ENCODE results near the gene ABR. TPM values are rescaled to one million over a fixed set of nuclear protein-coding genes. Genes with fewer than 3 reads are reported as not detected.

ABR gene
- total and polyA plus RNA-seq, 2 of the 13 experiments (the other 11 are each of a cell fraction or from before 2014, with no cell fraction given): 12.4 to 40.4 TPM

DNA sequence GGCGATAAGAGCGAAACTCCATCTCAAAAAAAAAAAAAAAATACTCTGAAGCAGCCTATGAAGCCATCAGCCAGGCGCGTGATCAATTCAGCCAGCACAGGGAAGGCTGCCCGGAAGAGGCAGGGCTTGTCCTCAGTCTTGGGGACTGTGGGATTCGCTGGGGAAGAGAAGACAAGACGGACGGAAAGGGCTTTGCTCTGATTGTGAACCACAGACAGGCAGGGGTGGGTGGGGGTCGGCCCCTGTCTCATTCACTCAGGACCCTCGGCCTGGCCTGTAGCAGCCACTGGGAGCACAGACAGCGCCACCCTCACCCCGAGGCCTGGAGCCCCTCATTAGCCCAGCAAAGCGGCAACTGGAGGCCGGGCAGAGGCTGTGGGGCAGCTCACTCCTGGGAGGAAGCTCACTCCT is 37.2 kb downstream of the ABR start:
- Histone ChIP-seq H3K27me3 (ENCODE audit: control insufficient read depth in 1 of 2, insufficient read depth in 2 of 2, low read length in 2 of 2) (peaks cover 8 to 59% of the 10 kb centered on the region in 2 experiments), H3K4me3 (replicated peaks in 1 of 3; ENCODE audit: insufficient read depth in 1 of 3, low read depth in 2 of 3, low read length in 3 of 3) (peak overlapping the region in 2 of 3 experiments; percentile 22 to 63; a peak in 3 of 6 replicates), H3K9ac (ENCODE audit: insufficient read depth, low read depth, low read length) (peak overlapping the region; percentile 46; the same call in 1 of the 2 replicates), H4K20me1 (ENCODE audit: insufficient read depth, low read length) (no peaks in the 10 kb centered on the region), H2AFZ (ENCODE audit: low read length) (no peak overlapping the region), H3K36me3 (replicated peaks in 1 of 2; ENCODE audit: control insufficient read depth in 1 of 2, insufficient read depth in 2 of 2, low read length in 2 of 2) (no peaks in the 10 kb centered on the region), H3K9me3 (ENCODE audit: low read length) (no peaks in the 10 kb centered on the region), H3K27ac (ENCODE audit: extremely low read length, insufficient read depth, low read length) (no peak overlapping the region), H3K4me2 (ENCODE audit: low read depth, low read length) (peak overlapping the region; percentile 71), H3K4me1 (ENCODE audit: insufficient read depth, low read length) (no peaks in the 10 kb centered on the region), H3K79me2 (ENCODE audit: insufficient read depth, low read length) (no peaks in the 10 kb centered on the region)
- intact Hi-C loops (cut with micrococcal nuclease; ENCODE audit: unreplicated experiment) (no loop called here), in situ Hi-C loops (cut with HindIII; ENCODE audit: extremely low pct_ligation_motif_present, low pct_unique_long_range_greater_than_20kb) (no loop called here)
- FAIRE-seq: no peak
- DNase-seq (ENCODE audit: low spot score): no peak
- POLR2A ChIA-PET: no interaction called here
- CTCF ChIA-PET (ENCODE audit: low intra/inter-chr PET ratio, low total read pairs): no interaction called here
- WGBS (ENCODE audit: low lambda C conversion rate): 14% methylated on average over 6 of the region's 14 CpGs
- no TSS peak for BruUV-seq (replicated peaks)
- ATAC-seq: peak; percentile 62
- TF ChIP-seq, protein P1, sequence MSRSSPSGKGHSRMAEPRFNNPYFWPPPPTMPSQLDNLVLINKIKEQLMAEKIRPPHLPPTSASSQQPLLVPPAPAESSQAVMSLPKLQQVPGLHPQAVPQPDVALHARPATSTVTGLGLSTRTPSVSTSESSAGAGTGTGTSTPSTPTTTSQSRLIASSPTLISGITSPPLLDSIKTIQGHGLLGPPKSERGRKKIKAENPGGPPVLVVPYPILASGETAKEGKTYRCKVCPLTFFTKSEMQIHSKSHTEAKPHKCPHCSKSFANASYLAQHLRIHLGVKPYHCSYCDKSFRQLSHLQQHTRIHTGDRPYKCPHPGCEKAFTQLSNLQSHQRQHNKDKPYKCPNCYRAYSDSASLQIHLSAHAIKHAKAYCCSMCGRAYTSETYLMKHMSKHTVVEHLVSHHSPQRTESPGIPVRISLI (CRISPR knock-in tag; IDR thresholded peaks at IDR 0.05; ENCODE audit: borderline replicate concordance): peak; percentile 64; the same call in 1 of the 2 replicates
- TF ChIP-seq, protein P2, sequence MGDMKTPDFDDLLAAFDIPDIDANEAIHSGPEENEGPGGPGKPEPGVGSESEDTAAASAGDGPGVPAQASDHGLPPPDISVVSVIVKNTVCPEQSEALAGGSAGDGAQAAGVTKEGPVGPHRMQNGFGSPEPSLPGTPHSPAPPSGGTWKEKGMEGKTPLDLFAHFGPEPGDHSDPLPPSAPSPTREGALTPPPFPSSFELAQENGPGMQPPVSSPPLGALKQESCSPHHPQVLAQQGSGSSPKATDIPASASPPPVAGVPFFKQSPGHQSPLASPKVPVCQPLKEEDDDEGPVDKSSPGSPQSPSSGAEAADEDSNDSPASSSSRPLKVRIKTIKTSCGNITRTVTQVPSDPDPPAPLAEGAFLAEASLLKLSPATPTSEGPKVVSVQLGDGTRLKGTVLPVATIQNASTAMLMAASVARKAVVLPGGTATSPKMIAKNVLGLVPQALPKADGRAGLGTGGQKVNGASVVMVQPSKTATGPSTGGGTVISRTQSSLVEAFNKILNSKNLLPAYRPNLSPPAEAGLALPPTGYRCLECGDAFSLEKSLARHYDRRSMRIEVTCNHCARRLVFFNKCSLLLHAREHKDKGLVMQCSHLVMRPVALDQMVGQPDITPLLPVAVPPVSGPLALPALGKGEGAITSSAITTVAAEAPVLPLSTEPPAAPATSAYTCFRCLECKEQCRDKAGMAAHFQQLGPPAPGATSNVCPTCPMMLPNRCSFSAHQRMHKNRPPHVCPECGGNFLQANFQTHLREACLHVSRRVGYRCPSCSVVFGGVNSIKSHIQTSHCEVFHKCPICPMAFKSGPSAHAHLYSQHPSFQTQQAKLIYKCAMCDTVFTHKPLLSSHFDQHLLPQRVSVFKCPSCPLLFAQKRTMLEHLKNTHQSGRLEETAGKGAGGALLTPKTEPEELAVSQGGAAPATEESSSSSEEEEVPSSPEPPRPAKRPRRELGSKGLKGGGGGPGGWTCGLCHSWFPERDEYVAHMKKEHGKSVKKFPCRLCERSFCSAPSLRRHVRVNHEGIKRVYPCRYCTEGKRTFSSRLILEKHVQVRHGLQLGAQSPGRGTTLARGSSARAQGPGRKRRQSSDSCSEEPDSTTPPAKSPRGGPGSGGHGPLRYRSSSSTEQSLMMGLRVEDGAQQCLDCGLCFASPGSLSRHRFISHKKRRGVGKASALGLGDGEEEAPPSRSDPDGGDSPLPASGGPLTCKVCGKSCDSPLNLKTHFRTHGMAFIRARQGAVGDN (CRISPR knock-in tag; IDR thresholded peaks at IDR 0.05): peak; percentile 33; the same call in 1 of the 2 replicates
- TF ChIP-seq, protein P3, sequence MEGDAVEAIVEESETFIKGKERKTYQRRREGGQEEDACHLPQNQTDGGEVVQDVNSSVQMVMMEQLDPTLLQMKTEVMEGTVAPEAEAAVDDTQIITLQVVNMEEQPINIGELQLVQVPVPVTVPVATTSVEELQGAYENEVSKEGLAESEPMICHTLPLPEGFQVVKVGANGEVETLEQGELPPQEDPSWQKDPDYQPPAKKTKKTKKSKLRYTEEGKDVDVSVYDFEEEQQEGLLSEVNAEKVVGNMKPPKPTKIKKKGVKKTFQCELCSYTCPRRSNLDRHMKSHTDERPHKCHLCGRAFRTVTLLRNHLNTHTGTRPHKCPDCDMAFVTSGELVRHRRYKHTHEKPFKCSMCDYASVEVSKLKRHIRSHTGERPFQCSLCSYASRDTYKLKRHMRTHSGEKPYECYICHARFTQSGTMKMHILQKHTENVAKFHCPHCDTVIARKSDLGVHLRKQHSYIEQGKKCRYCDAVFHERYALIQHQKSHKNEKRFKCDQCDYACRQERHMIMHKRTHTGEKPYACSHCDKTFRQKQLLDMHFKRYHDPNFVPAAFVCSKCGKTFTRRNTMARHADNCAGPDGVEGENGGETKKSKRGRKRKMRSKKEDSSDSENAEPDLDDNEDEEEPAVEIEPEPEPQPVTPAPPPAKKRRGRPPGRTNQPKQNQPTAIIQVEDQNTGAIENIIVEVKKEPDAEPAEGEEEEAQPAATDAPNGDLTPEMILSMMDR (CRISPR knock-in tag; IDR thresholded peaks at IDR 0.05): peak; percentile 22; the same call in 1 of the 2 replicates
- 0 out of 2 replicates have a peak, but pooled peaks have one; percentile 18 for TF ChIP-seq THAP11 (CRISPR knock-in tag; IDR thresholded peaks at IDR 0.05)
- peak; percentile 27; the same call in 1 of the 2 replicates for TF ChIP-seq ZFX (CRISPR knock-in tag; IDR thresholded peaks at IDR 0.05; ENCODE audit: low read depth)
- TF ChIP-seq, protein P4, sequence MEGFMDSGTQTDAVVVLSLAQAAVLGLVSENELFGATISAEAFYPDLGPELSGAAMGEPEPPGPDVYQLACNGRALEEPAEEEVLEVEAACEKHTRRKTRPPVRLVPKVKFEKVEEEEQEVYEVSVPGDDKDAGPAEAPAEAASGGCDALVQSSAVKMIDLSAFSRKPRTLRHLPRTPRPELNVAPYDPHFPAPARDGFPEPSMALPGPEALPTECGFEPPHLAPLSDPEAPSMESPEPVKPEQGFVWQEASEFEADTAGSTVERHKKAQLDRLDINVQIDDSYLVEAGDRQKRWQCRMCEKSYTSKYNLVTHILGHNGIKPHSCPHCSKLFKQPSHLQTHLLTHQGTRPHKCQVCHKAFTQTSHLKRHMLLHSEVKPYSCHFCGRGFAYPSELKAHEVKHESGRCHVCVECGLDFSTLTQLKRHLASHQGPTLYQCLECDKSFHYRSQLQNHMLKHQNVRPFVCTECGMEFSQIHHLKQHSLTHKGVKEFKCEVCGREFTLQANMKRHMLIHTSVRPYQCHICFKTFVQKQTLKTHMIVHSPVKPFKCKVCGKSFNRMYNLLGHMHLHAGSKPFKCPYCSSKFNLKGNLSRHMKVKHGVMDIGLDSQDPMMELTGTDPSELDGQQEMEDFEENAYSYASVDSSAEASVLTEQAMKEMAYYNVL (CRISPR knock-in tag; IDR thresholded peaks at IDR 0.05; ENCODE audit: borderline replicate concordance): no peak
- peak; percentile 95; the same call in 1 of the 2 replicates for TF ChIP-seq ZNF441 (CRISPR knock-in tag; IDR thresholded peaks at IDR 0.05; ENCODE audit: borderline replicate concordance)
- TF ChIP-seq SALL1 (CRISPR knock-in tag; IDR thresholded peaks at IDR 0.05): peak; percentile 23; the same call in 1 of the 2 replicates
- 0 out of 2 replicates have a peak, but pooled peaks have one; percentile 42 for TF ChIP-seq ELF1 (CRISPR knock-in tag; IDR thresholded peaks at IDR 0.05)
- 0 out of 2 replicates have a peak, but pooled peaks have one; percentile 22 for TF ChIP-seq SAP130 (CRISPR knock-in tag; IDR thresholded peaks at IDR 0.05; ENCODE audit: low read depth)
